GM06990 (cell line): ENCODE results near the gene CRYGS.
A peak's percentile ranks its signal among the peaks of the same experiment; 100 is the strongest.
"Not testable (repeated sequence)": the region's sequence is repeated elsewhere in the genome, so short reads cannot be mapped to it uniquely, and the experiment has no call there.

Experiments
- DNase-seq: peaks from one replicate; pipeline ENCODE4 v3.0.0-alpha.2; 2011; ENCODE audit not compliant: insufficient read length; ENCODE audit errors: extremely low read depth
- H3K27me3 ChIP-seq: replicated peaks from 2 replicates; pipeline ENCODE4 v1.6.0; 2011; ENCODE audit warnings: low read length; ENCODE audit not compliant: control insufficient read depth, insufficient read depth
- H3K36me3 ChIP-seq: 2 replicates; pipeline ENCODE4 v1.5.1; 2011; ENCODE audit warnings: low read length; ENCODE audit not compliant: control insufficient read depth, insufficient read depth
- H3K4me3 ChIP-seq: replicated peaks from 2 replicates; pipeline ENCODE4 v1.5.1; 2011; ENCODE audit warnings: low read depth, mild to moderate bottlenecking, control low read depth, low read length
- TF ChIP-seq, protein P1 (sequence below): IDR thresholded peaks from 2 replicates; pipeline ENCODE4 v1.5.1; 2011; ENCODE audit warnings: low read length, control low read depth, mild to moderate bottlenecking, inconsistent platforms; ENCODE audit not compliant: insufficient read depth, poor library complexity, severe bottlenecking

The CRYGS gene

DNA sequence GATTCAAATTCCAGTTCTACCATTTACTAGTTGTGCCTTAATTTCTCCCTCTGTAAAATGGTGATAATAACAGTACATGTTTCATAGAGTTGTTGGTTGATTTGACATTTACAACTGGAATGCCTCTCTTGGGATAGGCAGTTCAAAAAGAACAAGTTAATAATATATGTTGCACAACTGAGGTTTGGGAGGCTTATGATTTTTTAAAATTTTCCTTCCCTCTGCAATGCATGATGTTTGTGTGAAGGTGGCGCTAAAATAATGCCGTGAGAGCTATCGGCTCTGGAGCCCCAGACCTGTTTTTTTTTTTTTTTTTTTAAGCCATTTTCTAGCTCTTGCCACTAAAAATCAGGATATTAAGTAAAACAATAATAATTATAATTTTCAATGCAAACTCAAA is 44.9 kb upstream of the CRYGS start:
- TF ChIP-seq, protein P1, sequence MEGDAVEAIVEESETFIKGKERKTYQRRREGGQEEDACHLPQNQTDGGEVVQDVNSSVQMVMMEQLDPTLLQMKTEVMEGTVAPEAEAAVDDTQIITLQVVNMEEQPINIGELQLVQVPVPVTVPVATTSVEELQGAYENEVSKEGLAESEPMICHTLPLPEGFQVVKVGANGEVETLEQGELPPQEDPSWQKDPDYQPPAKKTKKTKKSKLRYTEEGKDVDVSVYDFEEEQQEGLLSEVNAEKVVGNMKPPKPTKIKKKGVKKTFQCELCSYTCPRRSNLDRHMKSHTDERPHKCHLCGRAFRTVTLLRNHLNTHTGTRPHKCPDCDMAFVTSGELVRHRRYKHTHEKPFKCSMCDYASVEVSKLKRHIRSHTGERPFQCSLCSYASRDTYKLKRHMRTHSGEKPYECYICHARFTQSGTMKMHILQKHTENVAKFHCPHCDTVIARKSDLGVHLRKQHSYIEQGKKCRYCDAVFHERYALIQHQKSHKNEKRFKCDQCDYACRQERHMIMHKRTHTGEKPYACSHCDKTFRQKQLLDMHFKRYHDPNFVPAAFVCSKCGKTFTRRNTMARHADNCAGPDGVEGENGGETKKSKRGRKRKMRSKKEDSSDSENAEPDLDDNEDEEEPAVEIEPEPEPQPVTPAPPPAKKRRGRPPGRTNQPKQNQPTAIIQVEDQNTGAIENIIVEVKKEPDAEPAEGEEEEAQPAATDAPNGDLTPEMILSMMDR: peak; percentile 18
- Histone ChIP-seq H3K36me3 (peaks cover 6% of the 10 kb centered on the region), H3K27me3 (no peaks in the 10 kb centered on the region), H3K4me3 (no peak overlapping the region)
- DNase-seq: no peak

DNA sequence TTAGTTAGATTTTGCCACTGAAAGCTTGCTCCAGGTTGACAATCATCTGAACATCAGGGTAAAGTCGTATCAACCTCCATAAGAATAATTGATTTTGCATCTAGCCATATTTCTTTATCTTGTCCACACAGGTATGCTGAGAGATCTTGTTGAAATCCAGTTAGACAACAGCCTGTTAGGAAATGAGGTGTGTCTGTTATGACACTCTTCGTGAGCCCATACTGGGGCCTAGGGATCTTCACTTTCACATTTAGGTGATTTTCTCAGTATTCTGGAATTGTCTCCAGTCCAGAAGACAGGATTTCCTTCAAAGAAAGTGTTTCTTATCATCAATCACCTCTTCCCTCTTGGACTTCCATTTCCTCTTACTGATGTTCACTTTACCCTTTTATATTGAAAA is 44.5 kb upstream of the CRYGS start:
- H3K36me3 ChIP-seq: peaks cover 8% of the 10 kb centered on the region
- no peak overlapping the region for H3K4me3 ChIP-seq
- TF ChIP-seq, protein P1: no peak
- no peak for DNase-seq
- H3K27me3 ChIP-seq: no peaks in the 10 kb centered on the region

DNA sequence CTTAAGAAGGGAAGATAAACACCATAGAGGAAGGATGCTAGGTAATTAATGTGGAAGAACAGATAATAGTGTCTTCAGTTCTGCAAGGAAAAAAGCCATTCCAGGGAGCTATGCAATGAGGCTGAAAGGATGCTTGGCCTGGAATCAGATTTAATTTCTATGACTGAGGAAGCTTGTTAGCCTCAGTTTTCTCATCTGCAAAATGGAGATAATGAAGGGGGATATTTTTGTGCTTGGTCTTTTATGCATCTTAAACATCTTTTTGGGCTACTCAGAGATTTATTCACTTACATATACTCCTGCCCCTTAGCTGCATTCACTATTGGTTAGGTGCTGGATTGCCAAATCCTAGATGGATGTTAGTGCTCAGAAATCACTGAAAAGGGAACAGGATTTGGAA is 43.0 kb upstream of the CRYGS start:
- Histone ChIP-seq H3K4me3 (no peak overlapping the region), H3K27me3 (no peaks in the 10 kb centered on the region), H3K36me3 (peaks cover 8% of the 10 kb centered on the region)
- TF ChIP-seq, protein P1: no peak
- no peak for DNase-seq

DNA sequence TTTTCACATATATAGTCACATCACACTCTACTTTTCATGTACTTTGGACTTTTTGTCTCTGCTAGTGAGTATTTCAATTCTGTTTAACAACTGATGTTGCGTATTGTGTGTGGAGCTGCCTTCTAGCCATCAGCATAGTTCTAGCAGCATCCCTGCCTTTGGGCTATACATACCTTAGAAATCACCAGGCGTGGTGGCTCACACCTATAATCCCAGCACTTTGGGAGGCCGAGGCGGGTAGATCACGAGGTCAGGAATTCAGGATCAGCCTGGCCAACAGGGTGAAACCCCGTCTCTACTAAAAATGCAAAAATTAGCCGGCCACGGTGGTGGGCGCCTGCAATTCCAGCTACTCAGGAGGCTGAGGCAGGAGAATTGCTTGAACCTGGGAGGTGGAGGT is 42.1 kb upstream of the CRYGS start:
- not testable (repeated sequence) for H3K27me3 ChIP-seq, DNase-seq, H3K4me3 ChIP-seq, H3K36me3 ChIP-seq

DNA sequence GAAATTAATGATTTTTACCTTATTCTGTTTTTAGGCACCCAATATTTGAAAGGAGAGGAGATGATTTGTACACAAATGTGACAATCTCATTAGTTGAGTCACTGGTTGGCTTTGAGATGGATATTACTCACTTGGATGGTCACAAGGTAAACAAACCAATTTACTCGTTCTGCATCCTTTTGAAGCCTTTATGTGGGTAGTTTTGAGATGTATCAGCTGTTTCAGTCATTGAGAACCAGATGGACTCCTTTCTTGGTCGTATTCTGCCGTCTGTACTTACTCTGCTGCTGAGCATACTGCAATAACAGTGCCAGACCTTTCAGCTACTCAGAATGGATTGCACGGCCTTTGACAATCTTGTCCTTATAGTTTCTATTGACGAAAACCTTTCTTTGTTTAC is 39.7 kb upstream of the CRYGS start:
- Histone ChIP-seq H3K4me3 (no peak overlapping the region), H3K27me3 (no peaks in the 10 kb centered on the region), H3K36me3 (peaks cover 11% of the 10 kb centered on the region)
- TF ChIP-seq, protein P1: no peak
- DNase-seq: no peak

DNA sequence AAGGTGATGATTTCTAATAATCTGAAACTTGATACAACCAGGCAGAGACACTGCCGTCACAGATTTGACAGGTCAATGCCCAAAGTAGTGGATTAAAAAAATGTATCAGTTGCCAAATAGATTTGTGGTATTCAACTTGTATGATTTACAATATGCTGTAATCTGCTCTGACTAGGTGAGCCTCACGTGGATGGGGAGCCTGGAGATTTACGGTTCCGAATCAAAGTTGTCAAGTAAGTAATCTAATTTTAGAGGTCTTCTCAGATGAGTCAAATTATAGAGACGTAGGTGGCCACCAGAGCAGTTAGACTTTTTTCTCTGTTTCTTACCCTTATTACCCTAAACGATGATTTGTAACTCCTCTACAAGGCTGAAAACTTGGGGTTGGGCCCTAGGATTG is 38.4 kb upstream of the CRYGS start:
- TF ChIP-seq, protein P1: no peak
- Histone ChIP-seq H3K36me3 (peaks cover 11% of the 10 kb centered on the region), H3K27me3 (no peaks in the 10 kb centered on the region), H3K4me3 (no peak overlapping the region)
- no peak for DNase-seq
